Esophagus squamous epithelium (tissue), 4 donors: ENCODE measurements around the gene SENP2.

Experiments
- POLR2A ChIP-seq, 4 donors: fragments of 450-650 bp; IDR thresholded peaks; one replicate each; pipeline ENCODE4 v1.6.1; 2017; ENCODE audit warnings: antibody characterized with exemption in 4 of 4, mild to moderate bottlenecking in 4 of 4, moderate library complexity in 3 of 4
- TF ChIP-seq, protein P1 (sequence below), 6 experiments: fragments of 450-650 bp in 4 of 6; fragments of 200-600 bp in 2 of 6; sonication (generic) in 2 of 6; IDR thresholded peaks; one replicate each; pipeline ENCODE4 v1.5.1; 2016 to 2019; ENCODE audit warnings: antibody characterized with exemption in 6 of 6, mild to moderate bottlenecking in 4 of 6, moderate library complexity in 4 of 6

DNA sequence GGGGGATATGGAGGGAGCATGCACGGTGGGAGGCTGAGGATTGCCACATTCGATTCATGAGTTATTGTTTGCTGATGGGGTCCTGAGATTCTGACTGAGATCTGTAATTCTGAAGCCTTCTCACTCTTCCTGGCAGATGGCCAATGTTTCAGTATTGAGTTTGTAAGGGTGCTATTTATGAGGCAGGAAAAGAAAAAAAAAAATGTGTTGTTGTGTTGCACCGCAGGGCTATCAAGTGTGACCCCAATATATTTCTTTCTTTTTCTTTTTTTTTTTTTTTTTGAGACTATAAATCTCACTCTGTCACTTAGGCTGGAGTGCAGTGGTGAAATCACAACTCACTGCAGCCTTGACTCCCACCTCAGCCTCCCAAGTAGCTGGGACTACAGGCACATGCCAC is 3.2 kb upstream of the SENP2 start:
- TF ChIP-seq, protein P1, sequence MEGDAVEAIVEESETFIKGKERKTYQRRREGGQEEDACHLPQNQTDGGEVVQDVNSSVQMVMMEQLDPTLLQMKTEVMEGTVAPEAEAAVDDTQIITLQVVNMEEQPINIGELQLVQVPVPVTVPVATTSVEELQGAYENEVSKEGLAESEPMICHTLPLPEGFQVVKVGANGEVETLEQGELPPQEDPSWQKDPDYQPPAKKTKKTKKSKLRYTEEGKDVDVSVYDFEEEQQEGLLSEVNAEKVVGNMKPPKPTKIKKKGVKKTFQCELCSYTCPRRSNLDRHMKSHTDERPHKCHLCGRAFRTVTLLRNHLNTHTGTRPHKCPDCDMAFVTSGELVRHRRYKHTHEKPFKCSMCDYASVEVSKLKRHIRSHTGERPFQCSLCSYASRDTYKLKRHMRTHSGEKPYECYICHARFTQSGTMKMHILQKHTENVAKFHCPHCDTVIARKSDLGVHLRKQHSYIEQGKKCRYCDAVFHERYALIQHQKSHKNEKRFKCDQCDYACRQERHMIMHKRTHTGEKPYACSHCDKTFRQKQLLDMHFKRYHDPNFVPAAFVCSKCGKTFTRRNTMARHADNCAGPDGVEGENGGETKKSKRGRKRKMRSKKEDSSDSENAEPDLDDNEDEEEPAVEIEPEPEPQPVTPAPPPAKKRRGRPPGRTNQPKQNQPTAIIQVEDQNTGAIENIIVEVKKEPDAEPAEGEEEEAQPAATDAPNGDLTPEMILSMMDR (IDR thresholded peaks at IDR 0.05), result no peak
- TF ChIP-seq POLR2A (IDR thresholded peaks at IDR 0.05), result no peak
